Measurements from ENCODE around the gene SLC35A1. TPM values are rescaled to one million over a fixed set of nuclear protein-coding genes. Genes with fewer than 3 reads are reported as not detected.

The SLC35A1 gene
- total and polyA plus RNA-seq, 2 of the 4 experiments (the other 2 are of a cell fraction), result 9.7 to 12.4 TPM

DNA sequence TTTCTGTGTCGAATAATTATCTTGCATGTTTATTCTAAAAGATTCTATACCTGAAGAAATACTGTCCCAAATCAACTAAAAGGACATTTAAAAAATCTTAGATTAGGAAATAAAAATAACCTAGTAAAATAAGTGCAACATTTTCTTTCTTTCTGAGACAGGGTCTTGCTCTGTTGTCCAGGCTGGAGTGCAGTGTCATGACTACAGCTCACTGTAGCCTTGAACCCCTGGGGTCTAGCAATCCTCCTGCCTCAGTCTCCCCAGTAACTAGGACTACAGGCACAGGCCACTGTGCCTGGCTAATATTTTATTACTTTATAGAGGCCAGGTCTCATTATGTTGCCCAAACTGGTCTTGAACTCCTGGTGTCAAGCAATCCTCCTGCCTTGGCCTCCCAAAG lies 68.3 kb downstream of the SLC35A1 start:
- intact Hi-C loops (cut with micrococcal nuclease), result no loop called here
- dilution Hi-C loops (cut with HindIII; ENCODE audit: low sequenced_read_pairs, unreplicated experiment), result no loop called here

More for the DNA sequence above, 68.3 kb downstream of the SLC35A1 start:
- no peak overlapping the region for H3K18ac ChIP-seq (ENCODE audit: low read depth, low read length)
- TF ChIP-seq RCOR1 (IDR thresholded peaks at IDR 0.05; ENCODE audit: insufficient replicate concordance, low read length), result no peak
- TF ChIP-seq POLR2A (IDR thresholded peaks at IDR 0.05; ENCODE audit: low read depth, low read length), result no peak
- no peak for TF ChIP-seq USF2 (IDR thresholded peaks at IDR 0.05; ENCODE audit: low read depth, low read length)
- TF ChIP-seq MAZ (IDR thresholded peaks at IDR 0.05; ENCODE audit: borderline replicate concordance, low read depth, low read length), result no peak
- TF ChIP-seq SMC3 (IDR thresholded peaks at IDR 0.05; ENCODE audit: low read depth, low read length), result no peak
- TF ChIP-seq CHD1 (IDR thresholded peaks at IDR 0.05; ENCODE audit: low read depth, low read length), result no peak
- no peak for TF ChIP-seq CEBPB (IDR thresholded peaks at IDR 0.05; ENCODE audit: low read depth, low read length)
- no peak for TF ChIP-seq NFE2L2 (IDR thresholded peaks at IDR 0.05; ENCODE audit: low read depth, low read length)
- no peak for TF ChIP-seq BHLHE40 (IDR thresholded peaks at IDR 0.05; ENCODE audit: low read depth, low read length)
- TF ChIP-seq RFX5 (IDR thresholded peaks at IDR 0.05; ENCODE audit: low read depth, low read length), result no peak
- TF ChIP-seq FOS (IDR thresholded peaks at IDR 0.05; ENCODE audit: low read depth, low read length), result no peak
- TF ChIP-seq RAD21 (IDR thresholded peaks at IDR 0.05; ENCODE audit: low read length), result no peak
- no peak overlapping the region for H2BK5ac ChIP-seq (ENCODE audit: low read depth, low read length, poor library complexity, severe bottlenecking)
- in situ Hi-C loops (cut with MboI; ENCODE audit: low sequenced_read_pairs), result no loop called here
- ChIA-PET POLR2A (ENCODE audit: unreplicated experiment) (no interaction called here), CTCF (no interaction called here)
- no TSS peak for BruUV-seq (replicated peaks)
- no peak for DNase-seq
- no peak overlapping the region for H3K56ac ChIP-seq (ENCODE audit: extremely low read depth, insufficient read depth, low read length)
- H3K4me3 ChIP-seq (ENCODE audit: insufficient read depth, low read depth, low read length), result no peak overlapping the region
- H4K91ac ChIP-seq (ENCODE audit: insufficient read depth, low read depth, low read length), result no peak overlapping the region
- no peak overlapping the region for H3K4me2 ChIP-seq (ENCODE audit: low read depth, low read length)
- peaks cover 6% of the 10 kb centered on the region; the same call in 1 of the 2 replicates for H3K9me1 ChIP-seq (ENCODE audit: insufficient read depth, low read length)
- H4K5ac ChIP-seq (ENCODE audit: low read depth, low read length), result no peak overlapping the region
- no peak overlapping the region for H3K9ac ChIP-seq (ENCODE audit: low read depth, low read length)
- no peak overlapping the region for H2AK5ac ChIP-seq (ENCODE audit: low read depth, low read length)
- H2BK15ac ChIP-seq (ENCODE audit: low read depth, low read length), result no peak overlapping the region
- H2AFZ ChIP-seq (replicated peaks; ENCODE audit: low read length, poor library complexity), result no peak overlapping the region
- H3K27me3 ChIP-seq (ENCODE audit: control insufficient read depth, insufficient read depth, low read length), result no peaks in the 10 kb centered on the region
- no peaks in the 10 kb centered on the region; the same call in 1 of the 2 replicates for H4K20me1 ChIP-seq (ENCODE audit: insufficient read depth, low read length)
- ATAC-seq (ENCODE audit: low read depth), result no peak
- H3K14ac ChIP-seq (replicated peaks; ENCODE audit: low read depth, low read length), result no peak overlapping the region
- no peak overlapping the region for H3K4ac ChIP-seq (ENCODE audit: low read depth, low read length)
- no CpG with 5 or more reads among the region's 1 CpG for WGBS, 2 experiments (ENCODE audit: extremely low coverage in 2 of 2, insufficient read length in 1 of 2)
- H2BK120ac ChIP-seq (ENCODE audit: low read depth, low read length), result no peak overlapping the region
- peaks cover 40% of the 10 kb centered on the region for H3K36me3 ChIP-seq (ENCODE audit: control insufficient read depth, insufficient read depth, low read length)
- H4K8ac ChIP-seq (ENCODE audit: low read depth in 2 of 2, low read length in 2 of 2), result no peak overlapping the region
- no peak overlapping the region for H2AK9ac ChIP-seq (replicated peaks; ENCODE audit: low read depth, low read length, poor library complexity)
- H3K4me1 ChIP-seq (ENCODE audit: control insufficient read depth, insufficient read depth, low read length), result no peaks in the 10 kb centered on the region; the same call in none of the 2 replicates
- H3K23ac ChIP-seq (ENCODE audit: low read depth, low read length), result no peak overlapping the region
- H3K79me1 ChIP-seq (ENCODE audit: low read depth in 1 of 2, low read length in 2 of 2), result peaks cover 13 to 14% of the 10 kb centered on the region in 2 experiments
- H3K27ac ChIP-seq (ENCODE audit: insufficient read depth, low read length), result no peak overlapping the region
- H2BK20ac ChIP-seq (ENCODE audit: low read depth, low read length), result no peak overlapping the region
- peaks cover 2% of the 10 kb centered on the region for H3K9me3 ChIP-seq (ENCODE audit: control insufficient read depth, insufficient read depth, low read length)

All from IMR-90 (cell line).